OCI-LY1 (cell line): ENCODE data around the gene PPDPF.

Experiments used
- H2AFZ ChIP-seq: fragments of 200-600 bp; sonication (generic), shearing (Covaris generic); 2 replicates; pipeline ENCODE4 v1.6.0; 2014; ENCODE audit warnings: antibody characterized with exemption, mild to moderate bottlenecking, low read length
- H3F3A ChIP-seq: fragments of 200-600 bp; sonication (generic), shearing (Covaris generic); 2 replicates; pipeline ENCODE4 v1.6.0; 2014; ENCODE audit warnings: mild to moderate bottlenecking, antibody characterized with exemption, low read length, moderate library complexity; ENCODE audit not compliant: insufficient read depth
- H3K27ac ChIP-seq: fragments of 200-600 bp; sonication (generic); 2 replicates; pipeline ENCODE4 v1.5.1; 2014; ENCODE audit warnings: low read length, mixed run types, mild to moderate bottlenecking, low read depth; ENCODE audit not compliant: poor library complexity, severe bottlenecking
- H3K27me3 ChIP-seq: fragments of 200-600 bp; sonication (generic); 2 replicates; pipeline ENCODE4 v1.6.0; 2014; ENCODE audit warnings: antibody characterized with exemption, mild to moderate bottlenecking, low read length, moderate library complexity; ENCODE audit not compliant: insufficient read depth
- H3K36me3 ChIP-seq: fragments of 200-600 bp; sonication (generic); 2 replicates; pipeline ENCODE4 v1.6.1; 2014; ENCODE audit warnings: mild to moderate bottlenecking, antibody characterized with exemption, low read length, moderate library complexity, mixed read lengths; ENCODE audit not compliant: insufficient read depth
- H3K4me1 ChIP-seq: fragments of 200-600 bp; sonication (generic); 2 replicates; pipeline ENCODE4 v1.5.1; 2014; ENCODE audit warnings: mild to moderate bottlenecking, low read length, moderate library complexity; ENCODE audit not compliant: insufficient read depth, severe bottlenecking
- H3K4me2 ChIP-seq: fragments of 200-600 bp; sonication (generic), shearing (Covaris generic); 2 replicates; pipeline ENCODE4 v1.6.1; 2014; ENCODE audit warnings: low read length
- H3K4me3 ChIP-seq: fragments of 200-600 bp; sonication (generic); 2 replicates; pipeline ENCODE4 v1.5.1; 2014; ENCODE audit warnings: low read length, low read depth, mild to moderate bottlenecking, mixed read lengths; ENCODE audit not compliant: poor library complexity, severe bottlenecking
- H3K79me2 ChIP-seq: fragments of 200-600 bp; shearing (Covaris generic); 2 replicates; pipeline ENCODE4 v1.6.1; 2016; ENCODE audit warnings: mixed run types, low read length, mixed read lengths; ENCODE audit not compliant: insufficient read depth
- H3K9ac ChIP-seq: fragments of 200-600 bp; sonication (generic), shearing (Covaris generic); 2 replicates; pipeline ENCODE4 v1.6.1; 2014; ENCODE audit warnings: mild to moderate bottlenecking, low read length, mixed read lengths
- H3K9me2 ChIP-seq: fragments of 200-600 bp; sonication (generic), shearing (Covaris generic); 2 replicates; pipeline ENCODE4 v1.6.1; 2014; ENCODE audit warnings: low read depth, mild to moderate bottlenecking, low read length, mixed read lengths
- H3K9me3 ChIP-seq: fragments of 200-600 bp; shearing (Covaris generic); 2 replicates; pipeline ENCODE4 v1.6.1; 2014; ENCODE audit warnings: low read length, mixed read lengths
- H4K20me1 ChIP-seq: fragments of 200-600 bp; sonication (generic), shearing (Covaris generic); 2 replicates; pipeline ENCODE4 v1.6.0; 2016; ENCODE audit warnings: mild to moderate bottlenecking, low read length; ENCODE audit not compliant: insufficient read depth
- CTCF ChIP-seq: fragments of 200-600 bp; sonication (generic), shearing (Covaris generic); IDR thresholded peaks from 2 replicates; pipeline ENCODE4 v1.5.1; 2017; ENCODE audit warnings: mild to moderate bottlenecking, antibody characterized with exemption, low read length, moderate library complexity, mixed read lengths
- EZH2 ChIP-seq: fragments of 200-600 bp; sonication (generic), shearing (Covaris generic); IDR thresholded peaks from 2 replicates; pipeline ENCODE4 v1.8.0; 2017; ENCODE audit warnings: borderline replicate concordance, mixed run types, mild to moderate bottlenecking, antibody characterized with exemption, low read length, moderate library complexity, mixed read lengths

The PPDPF gene

GRCh38 chr20:63517376-63518309 lies 2.9 kb upstream of the PPDPF start:
- H3K27ac ChIP-seq, result no peak overlapping the region
- H3K79me2 ChIP-seq, result no peaks in the 10 kb centered on the region
- peaks cover 13% of the 10 kb centered on the region for H3K36me3 ChIP-seq
- H3K4me3 ChIP-seq, result no peak overlapping the region
- no peaks in the 10 kb centered on the region for H3K9me2 ChIP-seq
- no peak for TF ChIP-seq EZH2
- H3K9ac ChIP-seq, result no peak overlapping the region
- no peak overlapping the region for H2AFZ ChIP-seq
- H3F3A ChIP-seq, result no peaks in the 10 kb centered on the region
- H3K27me3 ChIP-seq, result peaks cover 3% of the 10 kb centered on the region; the same call in 1 of the 2 replicates
- H3K4me1 ChIP-seq, result peaks cover 14% of the 10 kb centered on the region
- no peaks in the 10 kb centered on the region for H4K20me1 ChIP-seq
- no peak overlapping the region for H3K4me2 ChIP-seq
- peaks cover 6% of the 10 kb centered on the region; the same call in 1 of the 2 replicates for H3K9me3 ChIP-seq

- H3K4me2 ChIP-seq, result no peak overlapping the region
Measured at GRCh38 chr20:63518351-63518861, 2.2 kb upstream of the PPDPF start.

GRCh38 chr20:63518946-63519667 lies 1.5 kb upstream of the PPDPF start:
- TF ChIP-seq CTCF, result no peak
- TF ChIP-seq EZH2, result no peak
- H4K20me1 ChIP-seq, result no peaks in the 10 kb centered on the region
- H3K36me3 ChIP-seq, result peaks cover 27% of the 10 kb centered on the region
- no peaks in the 10 kb centered on the region for H3K9me2 ChIP-seq
- peak overlapping the region; percentile 78 for H3K4me3 ChIP-seq
- peaks cover 14% of the 10 kb centered on the region for H3K4me1 ChIP-seq
- H3K9ac ChIP-seq, result no peak overlapping the region; the same call in 1 of the 2 replicates
- peak overlapping the region; percentile 75; the same call in 1 of the 2 replicates for H3K4me2 ChIP-seq
- H3K9me3 ChIP-seq, result 0 out of 2 replicates have a peak, but pooled peaks cover 6% of the 10 kb centered on the region
- H2AFZ ChIP-seq, result no peak overlapping the region
- peaks cover 2% of the 10 kb centered on the region; the same call in 1 of the 2 replicates for H3K27me3 ChIP-seq
- no peaks in the 10 kb centered on the region for H3K79me2 ChIP-seq
- H3K27ac ChIP-seq, result no peak overlapping the region
- no peaks in the 10 kb centered on the region for H3F3A ChIP-seq

More at GRCh38 chr20:63518351-63518861, 2.2 kb upstream of the PPDPF start:
- Histone ChIP-seq H3K9me3 (peaks cover 8% of the 10 kb centered on the region; the same call in 1 of the 2 replicates), H3K36me3 (peaks cover 21% of the 10 kb centered on the region), H3K4me3 (no peak overlapping the region), H4K20me1 (no peaks in the 10 kb centered on the region), H3K27ac (no peak overlapping the region), H3F3A (no peaks in the 10 kb centered on the region), H3K9ac (no peak overlapping the region), H2AFZ (no peak overlapping the region), H3K79me2 (no peaks in the 10 kb centered on the region), H3K27me3 (peaks cover 3% of the 10 kb centered on the region; the same call in 1 of the 2 replicates), H3K9me2 (no peaks in the 10 kb centered on the region), H3K4me1 (peaks cover 14% of the 10 kb centered on the region)
- peak; percentile 14; the same call in 1 of the 2 replicates for TF ChIP-seq CTCF
- no peak for TF ChIP-seq EZH2
